ENCODE results near the gene FSD1L.
"Not testable (repeated sequence)": the region's sequence is repeated elsewhere in the genome, so short reads cannot be mapped to it uniquely, and the experiment has no call there.

FSD1L gene

GRCh38 chr9:105554042-105554441 lies 106.2 kb downstream of the FSD1L start:
- no peak for DNase-seq (ENCODE audit: low read depth)
- no peak overlapping the region for H3K4me3 ChIP-seq (ENCODE audit: low read depth, low read length)
- TF ChIP-seq, protein P1, sequence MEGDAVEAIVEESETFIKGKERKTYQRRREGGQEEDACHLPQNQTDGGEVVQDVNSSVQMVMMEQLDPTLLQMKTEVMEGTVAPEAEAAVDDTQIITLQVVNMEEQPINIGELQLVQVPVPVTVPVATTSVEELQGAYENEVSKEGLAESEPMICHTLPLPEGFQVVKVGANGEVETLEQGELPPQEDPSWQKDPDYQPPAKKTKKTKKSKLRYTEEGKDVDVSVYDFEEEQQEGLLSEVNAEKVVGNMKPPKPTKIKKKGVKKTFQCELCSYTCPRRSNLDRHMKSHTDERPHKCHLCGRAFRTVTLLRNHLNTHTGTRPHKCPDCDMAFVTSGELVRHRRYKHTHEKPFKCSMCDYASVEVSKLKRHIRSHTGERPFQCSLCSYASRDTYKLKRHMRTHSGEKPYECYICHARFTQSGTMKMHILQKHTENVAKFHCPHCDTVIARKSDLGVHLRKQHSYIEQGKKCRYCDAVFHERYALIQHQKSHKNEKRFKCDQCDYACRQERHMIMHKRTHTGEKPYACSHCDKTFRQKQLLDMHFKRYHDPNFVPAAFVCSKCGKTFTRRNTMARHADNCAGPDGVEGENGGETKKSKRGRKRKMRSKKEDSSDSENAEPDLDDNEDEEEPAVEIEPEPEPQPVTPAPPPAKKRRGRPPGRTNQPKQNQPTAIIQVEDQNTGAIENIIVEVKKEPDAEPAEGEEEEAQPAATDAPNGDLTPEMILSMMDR (conservative IDR thresholded peaks at IDR 0.05; ENCODE audit: low read depth, low read length), result no peak

GRCh38 chr9:105557804-105558610 lies 110.2 kb downstream of the FSD1L start, which contains the start of gene FKTN:
Gene FKTN, plus strand, starts transcription at chr9:105558131. Its CDS starts 16,902 bp downstream, at chr9:105575033.
- TF ChIP-seq, protein P1 (conservative IDR thresholded peaks at IDR 0.05; ENCODE audit: low read depth, low read length), result no peak
- peak; percentile 81 for DNase-seq (ENCODE audit: low read depth)

GRCh38 chr9:105572455-105572854 lies 124.6 kb downstream of the FSD1L start:
- H3K4me3 ChIP-seq (ENCODE audit: low read depth, low read length), result no peak overlapping the region
- no peak for DNase-seq (ENCODE audit: low read depth)
- TF ChIP-seq, protein P1 (conservative IDR thresholded peaks at IDR 0.05; ENCODE audit: low read depth, low read length), result no peak

More at GRCh38 chr9:105557804-105558610, 110.2 kb downstream of the FSD1L start, which contains the start of gene FKTN:
- peak within 1 kb of the TSS; percentile 88 for H3K4me3 ChIP-seq (ENCODE audit: low read depth, low read length)

DNA sequence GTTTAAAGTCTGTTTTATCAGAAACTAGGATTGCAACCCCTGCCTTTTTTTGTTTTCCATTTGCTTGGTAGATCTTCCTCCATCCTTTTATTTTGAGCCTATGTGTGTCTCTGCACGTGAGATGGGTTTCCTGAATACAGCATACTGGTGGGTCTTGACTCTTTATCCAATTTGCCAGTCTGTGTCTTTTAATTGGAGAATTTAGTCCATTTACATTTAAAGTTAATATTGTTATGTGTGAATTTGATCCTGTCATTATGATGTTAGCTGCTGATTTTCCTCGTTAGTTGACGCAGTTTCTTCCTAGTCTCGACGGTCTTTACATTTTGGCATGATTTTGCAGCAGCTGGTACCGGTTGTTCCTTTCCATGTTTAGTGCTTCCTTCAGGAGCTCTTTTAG lies 132.1 kb downstream of the FSD1L start:
- H3K4me3 ChIP-seq (ENCODE audit: low read depth, low read length); DNase-seq (ENCODE audit: low read depth): not testable (repeated sequence)

- not testable (repeated sequence) for H3K4me3 ChIP-seq (ENCODE audit: low read depth, low read length); DNase-seq (ENCODE audit: low read depth)
These were observed 133.7 kb downstream of the FSD1L start for GRCh38 chr9:105581550-105581949.

GRCh38 chr9:105593145-105593544 lies 145.3 kb downstream of the FSD1L start:
- TF ChIP-seq, protein P1 (conservative IDR thresholded peaks at IDR 0.05; ENCODE audit: low read depth, low read length), result no peak
- no peak overlapping the region for H3K4me3 ChIP-seq (ENCODE audit: low read depth, low read length)
- DNase-seq (ENCODE audit: low read depth), result no peak

All from choroid plexus epithelial cell (primary cell).